GM23338 (cell line): ENCODE measurements around the gene PIR. TPM values are rescaled to one million over a fixed set of nuclear protein-coding genes. Genes with fewer than 3 reads are reported as not detected.

Experiments
- ATAC-seq: fragments of 200-7000 bp; cut with Tn5 transposase; 3 replicates; pipeline ENCODE4 v1.9.1; 2020
- DNase-seq: peaks from one replicate; pipeline ENCODE4 v3.0.0-alpha.2; 2015; ENCODE audit warnings: low spot score
- H2AFZ ChIP-seq: fragments of 200-600 bp; sonication (generic); 2 replicates; pipeline ENCODE4 v1.8.0; 2016; ENCODE audit warnings: antibody characterized with exemption, mild to moderate bottlenecking, moderate library complexity
- H3F3A ChIP-seq: fragments of 200-600 bp; sonication (generic); replicated peaks from 2 replicates; pipeline ENCODE4 v1.8.0; 2017; ENCODE audit warnings: antibody characterized with exemption, mixed run types, low read depth
- H3K27ac ChIP-seq: fragments of 200-600 bp; sonication (generic); 2 replicates; pipeline ENCODE4 v1.6.1; 2016; ENCODE audit warnings: low read depth
- H3K27me3 ChIP-seq: fragments of 200-600 bp; sonication (generic); 2 replicates; pipeline ENCODE4 v1.8.0; 2016; ENCODE audit warnings: mild to moderate bottlenecking, mixed run types, moderate library complexity; ENCODE audit not compliant: insufficient read depth
- H3K36me3 ChIP-seq: fragments of 200-600 bp; sonication (generic); 2 replicates; pipeline ENCODE4 v1.8.0; 2016; ENCODE audit warnings: mild to moderate bottlenecking; ENCODE audit not compliant: insufficient read depth
- H3K4me1 ChIP-seq: fragments of 200-600 bp; sonication (generic); 2 replicates; pipeline ENCODE4 v1.8.0; 2016; ENCODE audit warnings: mild to moderate bottlenecking, moderate library complexity; ENCODE audit not compliant: insufficient read depth
- H3K4me2 ChIP-seq: fragments of 200-600 bp; sonication (generic); 2 replicates; pipeline ENCODE4 v1.7.1; 2017; ENCODE audit warnings: mixed run types
- H3K4me3 ChIP-seq: fragments of 200-600 bp; sonication (generic); 2 replicates; pipeline ENCODE4 v1.6.1; 2016; ENCODE audit warnings: mixed run types
- H3K79me2 ChIP-seq: fragments of 200-600 bp; sonication (generic); replicated peaks from 2 replicates; pipeline ENCODE4 v1.8.0; 2017; ENCODE audit warnings: mild to moderate bottlenecking; ENCODE audit not compliant: insufficient read depth
- H3K9me2 ChIP-seq: fragments of 200-600 bp; sonication (generic); 2 replicates; pipeline ENCODE4 v1.8.0; 2017; ENCODE audit not compliant: insufficient read depth
- H4K20me1 ChIP-seq: fragments of 200-600 bp; sonication (generic); replicated peaks from 2 replicates; pipeline ENCODE4 v1.8.0; 2017; ENCODE audit warnings: mild to moderate bottlenecking; ENCODE audit not compliant: insufficient read depth
- H3K27ac Mint-ChIP-seq: 2 replicates; pipeline ENCODE4 v1.8.0; 2020; ENCODE audit warnings: inconsistent platforms, mild to moderate bottlenecking, moderate library complexity, mixed read lengths
- H3K27me3 Mint-ChIP-seq: 3 replicates; pipeline ENCODE4 v1.8.0; 2022; ENCODE audit warnings: low read depth, mild to moderate bottlenecking, moderate library complexity, mixed read lengths, inconsistent platforms; ENCODE audit not compliant: insufficient read depth, poor library complexity
- H3K36me3 Mint-ChIP-seq: 3 replicates; pipeline ENCODE4 v1.8.0; 2021; ENCODE audit warnings: low read depth, mild to moderate bottlenecking, inconsistent platforms, moderate library complexity, mixed read lengths
- H3K4me1 Mint-ChIP-seq: 3 replicates; pipeline ENCODE4 v1.8.0; 2020; ENCODE audit warnings: mild to moderate bottlenecking, inconsistent platforms, mixed read lengths
- H3K4me3 Mint-ChIP-seq: 3 replicates; pipeline ENCODE4 v1.8.0; 2021; ENCODE audit warnings: moderate library complexity, mild to moderate bottlenecking, inconsistent platforms, mixed read lengths
- H3K9me3 Mint-ChIP-seq: 3 replicates; pipeline ENCODE4 v1.8.0; 2020; ENCODE audit warnings: moderate library complexity, mild to moderate bottlenecking, inconsistent platforms, mixed read lengths
- CREB1 ChIP-seq: fragments of 250-450 bp; sonication (Bioruptor Pico); IDR thresholded peaks from 2 replicates; pipeline ENCODE4 v1.5.0; 2020; ENCODE audit warnings: low read depth, mild to moderate bottlenecking, moderate library complexity
- CTCF ChIP-seq, 2 experiments: fragments of 200-600 bp in 1 of 2; sonication (generic) in 1 of 2; conservative IDR thresholded peaks; 2 replicates each; pipeline versions ENCODE4 v1.5.1 to v1.6.1; 2016 to 2017; ENCODE audit warnings: antibody characterized with exemption in 2 of 2, low read depth in 2 of 2, mild to moderate bottlenecking in 2 of 2, moderate library complexity in 1 of 2
- ETS1 ChIP-seq: IDR thresholded peaks from 2 replicates; pipeline ENCODE4 v1.6.1; 2016; ENCODE audit warnings: antibody characterized with exemption
- EZH2 ChIP-seq: fragments of 200-600 bp; sonication (generic); IDR thresholded peaks from one replicate; pipeline ENCODE4 v1.8.0; 2017; ENCODE audit warnings: antibody characterized with exemption, mild to moderate bottlenecking, low read depth; ENCODE audit not compliant: unreplicated experiment
- EZH2phosphoT487 ChIP-seq: fragments of 200-600 bp; sonication (generic); IDR thresholded peaks from one replicate; pipeline ENCODE4 v1.8.1; 2018; ENCODE audit warnings: antibody characterized with exemption; ENCODE audit not compliant: unreplicated experiment
- JUNB ChIP-seq: IDR thresholded peaks from one replicate; pipeline ENCODE4 v1.6.1; 2016; ENCODE audit warnings: antibody characterized with exemption; ENCODE audit not compliant: unreplicated experiment
- NANOG ChIP-seq: IDR thresholded peaks from 2 replicates; pipeline ENCODE4 v1.6.1; 2016; ENCODE audit warnings: antibody characterized with exemption, borderline replicate concordance
- POLR2AphosphoS5 ChIP-seq: IDR thresholded peaks from 2 replicates; pipeline ENCODE4 v1.6.1; 2016; ENCODE audit warnings: antibody characterized with exemption, low read depth
- STAT1 ChIP-seq: IDR thresholded peaks from one replicate; pipeline ENCODE4 v1.6.1; 2016; ENCODE audit warnings: antibody characterized with exemption; ENCODE audit not compliant: unreplicated experiment
- ZNF114 ChIP-seq: fragments of 250-450 bp; sonication (Bioruptor Pico); IDR thresholded peaks from 2 replicates; pipeline ENCODE4 v1.5.0; 2020; ENCODE audit warnings: mild to moderate bottlenecking, moderate library complexity
- ZNF331 ChIP-seq: fragments of 250-450 bp; sonication (Bioruptor Pico); IDR thresholded peaks from 2 replicates; pipeline ENCODE4 v1.5.0; 2020; ENCODE audit warnings: low read depth, mild to moderate bottlenecking, moderate library complexity
- polyA plus RNA-seq: library from polyadenylated mRNA; unstranded; fragments of >200 nt; fragmentation: Nextera tagmentation; extraction: Ambion mirVana; gene quantifications from 2 replicates; pipeline ENCODE4 v1.2.1, GENCODE V29; 2016
- total RNA-seq: library from RNA; depleted of rRNA; stranded (reverse); fragments of >200 nt; shearing (Covaris generic); gene quantifications from 2 replicates; pipeline ENCODE4 v1.2.3, GENCODE V29; 2014
- TF ChIP-seq, protein P1 (sequence below): IDR thresholded peaks from one replicate; pipeline ENCODE4 v1.6.1; 2018; ENCODE audit warnings: antibody characterized with exemption; ENCODE audit not compliant: unreplicated experiment

The PIR gene
- total and polyA plus RNA-seq, 2 experiments from 2014 or later: 13.1 to 25.2 TPM

GRCh38 chrX:15465896-15466651 lies 27.1 kb downstream of the PIR start:
- ATAC-seq: peak; percentile 87
- Histone ChIP-seq H3K9me2 (no peaks in the 10 kb centered on the region), H3K27ac (no peak overlapping the region), H3K4me2 (no peak overlapping the region), H3K4me1 (peaks cover 14% of the 10 kb centered on the region; the same call in 1 of the 2 replicates), H3K36me3 (no peaks in the 10 kb centered on the region), H3K4me3 (no peak overlapping the region), H4K20me1 (no peaks in the 10 kb centered on the region), H3F3A (no peaks in the 10 kb centered on the region), H3K79me2 (no peaks in the 10 kb centered on the region), H3K27me3 (no peaks in the 10 kb centered on the region), H2AFZ (no peak overlapping the region)
- TF ChIP-seq STAT1 (no peak), CTCF (conservative IDR thresholded peaks at IDR 0.05; ENCODE audit: low read depth in 2 of 2) (peak; percentile 53 to 66)
- Mint-ChIP-seq H3K4me1 (peaks cover 24% of the 10 kb centered on the region), H3K9me3 (no peaks in the 10 kb centered on the region), H3K27ac (no peak overlapping the region), H3K4me3 (no peak overlapping the region), H3K36me3 (no peaks in the 10 kb centered on the region), H3K27me3 (no peaks in the 10 kb centered on the region)
- peak; percentile 52 for DNase-seq

GRCh38 chrX:15465347-15465746 lies 27.8 kb downstream of the PIR start:
- no peaks in the 10 kb centered on the region for H3K9me3 Mint-ChIP-seq
- no peak for DNase-seq
- Histone ChIP-seq H3K79me2 (no peaks in the 10 kb centered on the region), H3F3A (no peaks in the 10 kb centered on the region), H3K27me3 (no peaks in the 10 kb centered on the region), H3K27ac (no peak overlapping the region), H3K4me1 (peaks cover 14% of the 10 kb centered on the region; the same call in 1 of the 2 replicates), H3K9me2 (no peaks in the 10 kb centered on the region), H3K4me2 (no peak overlapping the region), H3K4me3 (no peak overlapping the region), H3K36me3 (no peaks in the 10 kb centered on the region), H4K20me1 (no peaks in the 10 kb centered on the region), H2AFZ (no peak overlapping the region)
- no peaks in the 10 kb centered on the region for H3K27me3 Mint-ChIP-seq
- ATAC-seq: no peak
- H3K27ac Mint-ChIP-seq: no peak overlapping the region; the same call in 1 of the 2 replicates
- H3K4me3 Mint-ChIP-seq: no peak overlapping the region
- H3K4me1 Mint-ChIP-seq: peaks cover 22% of the 10 kb centered on the region
- no peaks in the 10 kb centered on the region; the same call in 2 of the 3 replicates for H3K36me3 Mint-ChIP-seq
- no peak for TF ChIP-seq STAT1
- no peak for TF ChIP-seq JUNB
- no peak for TF ChIP-seq ETS1
- TF ChIP-seq EZH2: no peak
- TF ChIP-seq, protein P1, sequence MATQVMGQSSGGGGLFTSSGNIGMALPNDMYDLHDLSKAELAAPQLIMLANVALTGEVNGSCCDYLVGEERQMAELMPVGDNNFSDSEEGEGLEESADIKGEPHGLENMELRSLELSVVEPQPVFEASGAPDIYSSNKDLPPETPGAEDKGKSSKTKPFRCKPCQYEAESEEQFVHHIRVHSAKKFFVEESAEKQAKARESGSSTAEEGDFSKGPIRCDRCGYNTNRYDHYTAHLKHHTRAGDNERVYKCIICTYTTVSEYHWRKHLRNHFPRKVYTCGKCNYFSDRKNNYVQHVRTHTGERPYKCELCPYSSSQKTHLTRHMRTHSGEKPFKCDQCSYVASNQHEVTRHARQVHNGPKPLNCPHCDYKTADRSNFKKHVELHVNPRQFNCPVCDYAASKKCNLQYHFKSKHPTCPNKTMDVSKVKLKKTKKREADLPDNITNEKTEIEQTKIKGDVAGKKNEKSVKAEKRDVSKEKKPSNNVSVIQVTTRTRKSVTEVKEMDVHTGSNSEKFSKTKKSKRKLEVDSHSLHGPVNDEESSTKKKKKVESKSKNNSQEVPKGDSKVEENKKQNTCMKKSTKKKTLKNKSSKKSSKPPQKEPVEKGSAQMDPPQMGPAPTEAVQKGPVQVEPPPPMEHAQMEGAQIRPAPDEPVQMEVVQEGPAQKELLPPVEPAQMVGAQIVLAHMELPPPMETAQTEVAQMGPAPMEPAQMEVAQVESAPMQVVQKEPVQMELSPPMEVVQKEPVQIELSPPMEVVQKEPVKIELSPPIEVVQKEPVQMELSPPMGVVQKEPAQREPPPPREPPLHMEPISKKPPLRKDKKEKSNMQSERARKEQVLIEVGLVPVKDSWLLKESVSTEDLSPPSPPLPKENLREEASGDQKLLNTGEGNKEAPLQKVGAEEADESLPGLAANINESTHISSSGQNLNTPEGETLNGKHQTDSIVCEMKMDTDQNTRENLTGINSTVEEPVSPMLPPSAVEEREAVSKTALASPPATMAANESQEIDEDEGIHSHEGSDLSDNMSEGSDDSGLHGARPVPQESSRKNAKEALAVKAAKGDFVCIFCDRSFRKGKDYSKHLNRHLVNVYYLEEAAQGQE: no peak
- no peak for TF ChIP-seq CTCF (conservative IDR thresholded peaks at IDR 0.05; ENCODE audit: low read depth in 2 of 2)
- no peak for TF ChIP-seq POLR2AphosphoS5
- no peak for TF ChIP-seq ZNF114 (CRISPR knock-in tag)
- no peak for TF ChIP-seq EZH2phosphoT487
- no peak for TF ChIP-seq CREB1 (CRISPR knock-in tag)
- TF ChIP-seq NANOG: no peak
- TF ChIP-seq ZNF331 (CRISPR knock-in tag): no peak
